ENCODE results near the gene PPP5C.

DNA sequence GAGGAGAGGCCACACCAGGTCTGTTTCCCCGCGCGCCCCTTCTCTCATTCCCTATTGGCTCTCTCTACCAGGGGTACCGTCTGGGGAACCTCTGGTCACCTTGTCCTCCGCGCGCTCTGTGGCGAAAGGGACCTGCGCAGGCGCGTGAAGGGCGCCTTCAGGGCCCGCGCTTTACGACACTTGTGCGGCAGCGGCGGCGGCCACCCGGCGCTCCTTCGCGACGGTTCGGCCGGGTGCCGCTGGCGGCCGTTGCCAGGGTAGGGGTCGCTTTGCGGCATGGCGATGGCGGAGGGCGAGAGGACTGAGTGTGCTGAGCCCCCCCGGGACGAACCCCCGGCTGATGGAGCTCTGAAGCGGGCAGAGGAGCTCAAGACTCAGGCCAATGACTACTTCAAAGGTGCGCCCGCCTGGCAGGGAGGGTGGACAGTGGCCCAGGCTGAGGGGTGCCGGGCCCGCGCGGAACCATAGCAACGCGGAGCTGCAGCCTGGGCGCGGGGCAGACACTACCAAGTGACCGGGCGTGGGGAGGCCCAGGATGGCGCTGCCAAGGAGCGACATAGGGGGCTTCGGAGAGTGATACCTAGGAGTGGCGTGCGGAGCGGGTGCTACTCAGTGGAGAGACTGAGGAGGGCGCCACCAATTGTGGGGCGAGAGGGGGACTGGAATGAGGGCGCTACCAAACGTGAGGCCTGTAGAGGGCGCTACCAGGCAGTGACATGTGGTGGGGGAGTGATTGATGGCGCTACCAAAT lies at the start of gene PPP5C:
- peak; percentile 97 for TF ChIP-seq CTCF (IDR thresholded peaks at IDR 0.05; ENCODE audit: borderline replicate concordance, extremely low read depth, low read length, poor library complexity, severe bottlenecking)
- no peak for TF ChIP-seq EZH2 (IDR thresholded peaks at IDR 0.05; ENCODE audit: borderline replicate concordance, low read depth, low read length, severe bottlenecking)
